22Rv1 (cell line): ENCODE results near the gene ROR1.

Experiments
- CTCF ChIP-seq: fragments of 450-650 bp; IDR thresholded peaks from 2 replicates; pipeline ENCODE4 v1.5.1; 2017; ENCODE audit warnings: mild to moderate bottlenecking
- ZFX ChIP-seq: fragments of 450-650 bp; IDR thresholded peaks from 2 replicates; pipeline ENCODE4 v1.6.1; 2017; ENCODE audit warnings: antibody characterized with exemption, borderline replicate concordance

GRCh38 chr1:64025051-64025450 is 251.2 kb downstream of the ROR1 start:
- TF ChIP-seq CTCF (no peak), ZFX (no peak)
